H1 (cell line): Measurements from ENCODE around the gene RELL2. TPM values are rescaled to one million over a fixed set of nuclear protein-coding genes. Genes with fewer than 3 reads are reported as not detected.

Source experiments
- CTCF ChIA-PET: fragments of 300-600 bp; sonication (Branson Sonifier 250); formaldehyde crosslinking; loops from one replicate; lab custom pipeline; 2021; ENCODE audit not compliant: partially characterized antibody; lab: Charles Lee
- POLR2A ChIA-PET: fragments of 300-600 bp; sonication (Branson Sonifier 250); formaldehyde crosslinking; loops from one replicate; lab custom pipeline; 2021; ENCODE audit warnings: inconsistent platforms; ENCODE audit not compliant: partially characterized antibody; lab: Charles Lee
- DNase-seq, 2 experiments: peaks; one replicate each; pipeline versions ENCODE4 v3.0.0 to v3.0.0-alpha.2; 2010 to 2022; ENCODE audit warnings: low spot score in 2 of 2, low read depth in 1 of 2, mixed read lengths in 1 of 2
- FAIRE-seq: peaks from 2 replicates; lab custom pipeline; 2011; peaks lifted over from hg19 to GRCh38; lab: Jason Lieb, UNC
- H2AFZ ChIP-seq: 2 replicates; pipeline ENCODE4 v1.8.1; 2012; ENCODE audit warnings: low read length, inconsistent platforms
- H2AK5ac ChIP-seq: 2 replicates; pipeline ENCODE4 v1.6.1; 2013; ENCODE audit warnings: low read depth, low read length
- H2BK120ac ChIP-seq: replicated peaks from 2 replicates; pipeline ENCODE3; 2013; ENCODE audit warnings: low read depth, low read length, inconsistent platforms
- H2BK12ac ChIP-seq: 2 replicates; pipeline ENCODE4 v1.6.1; 2013; ENCODE audit warnings: low read depth, low read length
- H2BK15ac ChIP-seq: 2 replicates; pipeline ENCODE4 v1.6.1; 2013; ENCODE audit warnings: low read length
- H2BK20ac ChIP-seq: 2 replicates; pipeline ENCODE4 v1.6.1; 2013; ENCODE audit warnings: low read length
- H2BK5ac ChIP-seq: 2 replicates; pipeline ENCODE4 v1.6.1; 2013; ENCODE audit warnings: low read depth, low read length
- H3K14ac ChIP-seq: 2 replicates; pipeline ENCODE4 v1.6.1; 2013; ENCODE audit warnings: inconsistent platforms; ENCODE audit not compliant: insufficient read length
- H3K18ac ChIP-seq: 2 replicates; pipeline ENCODE4 v1.6.1; 2013; ENCODE audit warnings: low read length; ENCODE audit errors: extremely low read depth
- H3K23ac ChIP-seq: 2 replicates; pipeline ENCODE4 v1.6.1; 2013; ENCODE audit warnings: inconsistent platforms; ENCODE audit not compliant: insufficient read length
- H3K23me2 ChIP-seq: 2 replicates; pipeline ENCODE4 v1.6.1; 2013; ENCODE audit warnings: low read depth, low read length
- H3K27ac ChIP-seq: 2 replicates; pipeline ENCODE4 v1.6.1; 2011; ENCODE audit warnings: low read depth, low read length, inconsistent platforms
- H3K27me3 ChIP-seq, 4 experiments: replicated peaks in 1 of 4; 1 replicate in 1 of 4; 2 replicates in 3 of 4; pipeline versions ENCODE4 v1.6.1 to v1.8.1; 2011 to 2013; ENCODE audit warnings: low read length in 3 of 4, mild to moderate bottlenecking in 3 of 4, inconsistent platforms in 2 of 4, mixed read lengths in 2 of 4, moderate library complexity in 1 of 4; ENCODE audit not compliant: control insufficient read depth in 3 of 4, insufficient read depth in 3 of 4; ENCODE audit errors: extremely low read depth in 1 of 4
- H3K36me3 ChIP-seq, 4 experiments: 2 replicates each; pipeline versions ENCODE4 v1.6.1 to v1.8.1; 2011 to 2013; ENCODE audit warnings: mild to moderate bottlenecking in 4 of 4, low read length in 3 of 4, moderate library complexity in 2 of 4, control low read depth in 1 of 4, inconsistent platforms in 1 of 4; ENCODE audit not compliant: insufficient read depth in 4 of 4, control insufficient read depth in 2 of 4
- H3K4ac ChIP-seq: replicated peaks from 2 replicates; pipeline ENCODE3; 2013; ENCODE audit warnings: low read length, low read depth, mixed read lengths, inconsistent platforms; ENCODE audit not compliant: insufficient read length
- H3K4me1 ChIP-seq, 4 experiments: replicated peaks in 1 of 4; 1 replicate in 1 of 4; 2 replicates in 3 of 4; pipeline versions ENCODE4 v1.6.1 to v1.8.1; 2011 to 2013; ENCODE audit warnings: low read length in 3 of 4, inconsistent platforms in 2 of 4, mixed read lengths in 1 of 4; ENCODE audit not compliant: insufficient read depth in 4 of 4, control insufficient read depth in 3 of 4
- H3K4me2 ChIP-seq, 2 experiments: 2 replicates each; pipeline versions ENCODE4 v1.6.1 to v1.8.1; 2011 to 2013; ENCODE audit warnings: low read depth in 2 of 2, low read length in 2 of 2, control low read depth in 1 of 2, inconsistent platforms in 1 of 2, mild to moderate bottlenecking in 1 of 2; ENCODE audit not compliant: insufficient read depth in 1 of 2
- H3K4me3 ChIP-seq, 4 experiments: fragments of 200-600, 300-600 bp in 1 of 4; sonication (generic), shearing (Covaris generic), sonication (Bioruptor Twin) in 1 of 4; 2 replicates each; pipeline versions ENCODE4 v1.5.1 to v1.8.1; 2011 to 2016; ENCODE audit warnings: low read length in 4 of 4, low read depth in 3 of 4, control low read depth in 2 of 4, inconsistent platforms in 2 of 4, mild to moderate bottlenecking in 2 of 4, mixed read lengths in 1 of 4, moderate library complexity in 1 of 4; ENCODE audit not compliant: insufficient read depth in 2 of 4; ENCODE audit errors: extremely low read depth in 1 of 4
- H3K56ac ChIP-seq: replicated peaks from 2 replicates; pipeline ENCODE3; 2013; ENCODE audit warnings: low read depth, mild to moderate bottlenecking, mixed read lengths, low read length, inconsistent platforms; ENCODE audit not compliant: insufficient read length
- H3K79me1 ChIP-seq: 2 replicates; pipeline ENCODE4 v1.6.1; 2013; ENCODE audit warnings: low read depth, low read length, control low read depth
- H3K79me2 ChIP-seq, 2 experiments: 2 replicates each; pipeline versions ENCODE4 v1.6.1 to v1.8.1; 2012 to 2013; ENCODE audit warnings: low read length in 2 of 2, mild to moderate bottlenecking in 2 of 2, inconsistent platforms in 1 of 2; ENCODE audit not compliant: insufficient read depth in 2 of 2, control insufficient read depth in 1 of 2
- H3K9ac ChIP-seq, 4 experiments: replicated peaks in 1 of 4; 1 replicate in 1 of 4; 2 replicates in 3 of 4; pipeline versions ENCODE4 v1.6.1 to v1.8.1; 2011 to 2013; ENCODE audit warnings: low read depth in 3 of 4, low read length in 3 of 4, control low read depth in 2 of 4, mild to moderate bottlenecking in 2 of 4, moderate library complexity in 2 of 4, inconsistent platforms in 1 of 4; ENCODE audit errors: extremely low read depth in 1 of 4
- H3K9me3 ChIP-seq, 2 experiments: 2 replicates each; pipeline versions ENCODE4 v1.6.1 to v1.8.1; 2012 to 2013; ENCODE audit warnings: mild to moderate bottlenecking in 2 of 2, moderate library complexity in 2 of 2, control low read depth in 1 of 2, inconsistent platforms in 1 of 2, low read depth in 1 of 2, low read length in 1 of 2, mixed read lengths in 1 of 2; ENCODE audit not compliant: insufficient read depth in 2 of 2
- H4K20me1 ChIP-seq, 2 experiments: replicated peaks in 1 of 2; 2 replicates each; pipeline versions ENCODE3 to v1.8.1; 2011 to 2013; ENCODE audit warnings: inconsistent platforms in 2 of 2, low read length in 2 of 2, mild to moderate bottlenecking in 1 of 2; ENCODE audit not compliant: insufficient read depth in 2 of 2, control insufficient read depth in 1 of 2
- H4K5ac ChIP-seq: 2 replicates; pipeline ENCODE4 v1.6.1; 2013; ENCODE audit warnings: low read length, low read depth, mixed read lengths, inconsistent platforms; ENCODE audit not compliant: insufficient read length
- H4K8ac ChIP-seq: 2 replicates; pipeline ENCODE4 v1.8.0; 2013; ENCODE audit warnings: mild to moderate bottlenecking, moderate library complexity, low read length, inconsistent platforms; ENCODE audit not compliant: insufficient read depth; ENCODE audit errors: extremely low read depth
- H4K91ac ChIP-seq: replicated peaks from 2 replicates; pipeline ENCODE3; 2013; ENCODE audit warnings: low read length, mixed read lengths, inconsistent platforms; ENCODE audit not compliant: insufficient read length
- BCL11A ChIP-seq, 2 experiments: IDR thresholded peaks; one replicate each; pipeline ENCODE4 v1.6.1; 2011; ENCODE audit warnings: low read depth in 2 of 2, low read length in 2 of 2, mild to moderate bottlenecking in 2 of 2
- CBX8 ChIP-seq: fragments of 300-800, 300-1000 bp; sonication (generic); IDR thresholded peaks from 2 replicates; pipeline ENCODE4 v1.7.1; 2016; ENCODE audit warnings: low read depth, low read length, borderline replicate concordance
- CHD2 ChIP-seq: IDR thresholded peaks from 2 replicates; pipeline ENCODE4 v1.6.1; 2012; ENCODE audit warnings: low read length, improper control_type of control experiment
- CREB1 ChIP-seq: IDR thresholded peaks from 2 replicates; pipeline ENCODE4 v1.6.1; 2012; ENCODE audit warnings: inconsistent platforms
- CTBP2 ChIP-seq: IDR thresholded peaks from 2 replicates; pipeline ENCODE4 v1.7.0; 2011; ENCODE audit warnings: borderline replicate concordance, mild to moderate bottlenecking, moderate library complexity, mixed read lengths, low read length; ENCODE audit not compliant: insufficient read depth, insufficient read length
- GABPA ChIP-seq: IDR thresholded peaks from 2 replicates; pipeline ENCODE4 v1.6.1; 2011; ENCODE audit warnings: mild to moderate bottlenecking, low read length, moderate library complexity, borderline replicate concordance; ENCODE audit not compliant: insufficient read depth
- MAX ChIP-seq: IDR thresholded peaks from 2 replicates; pipeline ENCODE4 v1.6.1; 2012; ENCODE audit warnings: inconsistent platforms
- NANOG ChIP-seq: IDR thresholded peaks from 2 replicates; pipeline ENCODE4 v1.6.1; 2011; ENCODE audit warnings: low read length, low read depth, mild to moderate bottlenecking, inconsistent platforms; ENCODE audit not compliant: insufficient read depth, poor library complexity, severe bottlenecking
- SIN3A ChIP-seq, 2 experiments: IDR thresholded peaks in 1 of 2; conservative IDR thresholded peaks in 1 of 2; 2 replicates each; pipeline ENCODE4 v1.6.1; 2011 to 2012; ENCODE audit warnings: low read length in 2 of 2, improper control_type of control experiment in 1 of 2, low read depth in 1 of 2, mild to moderate bottlenecking in 1 of 2
- SP1 ChIP-seq: IDR thresholded peaks from 2 replicates; pipeline ENCODE4 v1.6.1; 2011; ENCODE audit warnings: low read depth, low read length
- SP4 ChIP-seq: IDR thresholded peaks from 2 replicates; pipeline ENCODE4 v1.6.1; 2012; ENCODE audit warnings: low read length, inconsistent platforms
- TAF1 ChIP-seq: IDR thresholded peaks from 2 replicates; pipeline ENCODE4 v1.6.1; 2011; ENCODE audit warnings: mild to moderate bottlenecking, low read depth, low read length
- YY1 ChIP-seq: IDR thresholded peaks from 2 replicates; pipeline ENCODE4 v1.6.1; 2011; ENCODE audit warnings: low read depth, mild to moderate bottlenecking, low read length
- whole genome bisulfite sequencing, 2 experiments: shearing (Covaris generic) in 1 of 2; methylation state at CpG; one replicate each; pipeline versions ENCODE4 v1.1.6 to v1.1.7; 2013 to 2015; ENCODE audit warnings: low lambda C conversion rate in 2 of 2, mixed read lengths in 2 of 2, inconsistent platforms in 1 of 2, low coverage in 1 of 2, missing lambda C conversion rate in 1 of 2; ENCODE audit not compliant: insufficient replicate concordance in 2 of 2, insufficient coverage in 1 of 2, insufficient read length in 1 of 2; ENCODE audit errors: extremely low coverage in 1 of 2, missing lambda C conversion rate in 1 of 2; 5-methylcytosine and 5-hydroxymethylcytosine counted together
- polyA plus RNA-seq, 7 experiments: library from polyadenylated mRNA; depleted of rRNA in 3 of 7; stranded (reverse) in 5 of 7; unstranded in 2 of 7; fragments of >200 nt in 5 of 7; fragments of 200-250 nt in 2 of 7; gene quantifications; 1 replicate in 5 of 7; 2 replicates in 1 of 7; 4 replicates in 1 of 7; pipeline versions ENCODE4 v1.2.1 to v1.2.3, GENCODE V29; 2011 to 2013; ENCODE audit warnings: missing spikeins in 2 of 7, mixed read lengths in 2 of 7
- total RNA-seq: library from RNA; stranded (reverse); fragmentation: NEBNext Ultra II Directional; extraction: Animal tissue kit (Norgen Biotek cat#: 25700); gene quantifications from 2 replicates; pipeline ENCODE4 v1.2.1, GENCODE V29; 2021

The RELL2 gene
- total and polyA plus RNA-seq, 2 of the 8 experiments (the other 6 are each of a cell fraction or from before 2014, with no cell fraction given): 18.6 to 23.7 TPM

- no peak overlapping the region for H3K14ac ChIP-seq
- WGBS, 2 experiments: 88% methylated on average over 8 of the region's 8 CpGs; no CpG with 5 or more reads in 1 of the 2 experiments
- no peak overlapping the region for H2BK120ac ChIP-seq
- H4K8ac ChIP-seq: no peak overlapping the region
- no peak overlapping the region for H4K91ac ChIP-seq
- POLR2A ChIA-PET: interaction anchor here (0.8 to 3.6 kb wide), 8 partner anchors 9 to 210 kb away, joined by 3 to 18 read pairs (median 4); partner anchors contain the start of genes ARAP3 and PCDH1
- no peak overlapping the region for H3K23ac ChIP-seq
- CTCF ChIA-PET: interaction anchor here (0.6 to 11.0 kb wide), 47 partner anchors 9 to 692 kb away, joined by 3 to 137 read pairs (median 4); partner anchors contain the start of genes ARAP3, PCDH1, PCDH12 and RNF14
- peaks cover 0 to 6% of the 10 kb centered on the region in 2 experiments for H4K20me1 ChIP-seq
- FAIRE-seq (no peak), DNase-seq (no peak)
- H3K27me3 ChIP-seq: no peaks in the 10 kb centered on the region
- no peak overlapping the region for H2BK5ac ChIP-seq
- H3K9me3 ChIP-seq: no peaks in the 10 kb centered on the region
- peaks cover 0 to 4% (median 0%) of the 10 kb centered on the region in 4 experiments; a peak in 2 of 7 replicates for H3K4me1 ChIP-seq
- no peak overlapping the region for H2BK12ac ChIP-seq
- H2AFZ ChIP-seq: no peak overlapping the region
- no peak overlapping the region for H3K56ac ChIP-seq
- H3K9ac ChIP-seq: no peak overlapping the region
- no peak overlapping the region for H3K27ac ChIP-seq
- no peak overlapping the region for H3K4me3 ChIP-seq
- no peaks in the 10 kb centered on the region for H3K79me1 ChIP-seq
- H3K23me2 ChIP-seq: no peaks in the 10 kb centered on the region
- no peak overlapping the region for H2BK20ac ChIP-seq
- H3K79me2 ChIP-seq: no peaks in the 10 kb centered on the region
- H2AK5ac ChIP-seq: no peak overlapping the region
- H2BK15ac ChIP-seq: no peak overlapping the region
- H3K36me3 ChIP-seq: peaks cover 11 to 22% (median 16%) of the 10 kb centered on the region in 4 experiments; a peak in 7 of 8 replicates
- no peak overlapping the region for H3K4me2 ChIP-seq
- no peak overlapping the region for H4K5ac ChIP-seq
- no peak overlapping the region for H3K4ac ChIP-seq
- H3K18ac ChIP-seq: no peak overlapping the region
- TF ChIP-seq SP4 (no peak), TAF1 (no peak), CBX8 (no peak), GABPA (no peak), CHD2 (no peak), SIN3A (conservative IDR thresholded peaks at IDR 0.05 in 1 of 2, IDR thresholded peaks at IDR 0.05 in 1 of 2; ENCODE audit: low read depth in 1 of 2, low read length in 2 of 2) (no peak), YY1 (no peak), CREB1 (no peak), NANOG (no peak), BCL11A (IDR thresholded peaks at IDR 0.05; ENCODE audit: low read depth in 2 of 2, low read length in 2 of 2) (no peak), CTBP2 (no peak), MAX (no peak), SP1 (no peak)
These were observed 31.9 kb downstream of the RELL2 start for GRCh38 chr5:141668601-141669265.
